ENCODE measurements around the gene LTA. TPM values are rescaled to one million over a fixed set of nuclear protein-coding genes. Genes with fewer than 3 reads are reported as not detected.
A peak's percentile ranks its signal among the peaks of the same experiment; 100 is the strongest.

LTA gene
- total and polyA plus RNA-seq, 2 donors (not counting 1 experiment from before 2014, with no cell fraction given), result 8.6 to 8.8 TPM

DNA sequence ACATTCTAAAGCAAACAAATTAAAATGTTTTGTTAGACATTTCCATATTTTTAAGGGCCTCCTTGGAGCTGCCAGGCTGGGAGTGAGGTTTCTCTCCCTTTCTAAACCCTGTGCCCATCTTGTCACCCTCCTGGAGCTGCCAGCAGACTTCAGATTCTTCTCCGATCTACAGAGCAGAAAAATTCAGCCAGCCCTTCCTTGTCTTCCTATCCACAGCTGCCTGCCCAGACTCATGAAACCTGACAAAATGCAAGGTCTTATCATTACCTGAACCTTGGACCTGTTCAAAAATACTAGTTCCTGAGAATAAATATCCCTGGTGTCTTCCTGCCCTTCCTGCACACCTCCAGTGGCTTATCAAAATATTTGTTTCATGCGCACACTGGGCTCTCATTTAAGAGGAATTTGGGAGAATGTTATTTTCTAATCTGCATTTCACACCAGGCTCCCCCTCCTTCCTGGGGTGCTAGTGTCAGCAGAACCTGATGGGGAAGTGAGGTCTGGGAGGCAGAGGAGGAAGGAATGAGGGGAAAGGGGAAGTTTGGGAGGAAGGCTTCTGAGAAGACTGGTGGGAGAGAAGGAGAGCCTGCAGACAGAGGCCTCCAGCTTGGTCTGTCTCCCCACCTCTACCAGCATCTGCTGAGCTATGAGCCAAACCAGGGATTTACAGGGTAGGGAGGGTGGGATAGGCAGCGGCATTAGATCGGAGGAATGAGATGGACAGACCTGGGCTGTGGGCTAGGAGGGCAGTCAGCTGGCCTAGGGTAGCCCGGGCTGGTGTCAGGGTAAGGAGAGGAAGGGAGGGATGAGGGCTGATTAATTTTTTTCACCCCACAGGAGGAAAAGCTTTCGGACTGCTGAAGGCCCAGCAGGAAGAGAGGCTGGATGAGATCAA, 42.8 kb downstream of the LTA start, which contains the start of gene AIF1:
TSS of gene AIF1 (plus strand) at position 551 of the 895 bp plus-strand sequence. CDS start at position 647, 96 bp downstream.
- Histone ChIP-seq H3K4me3 (ENCODE audit: control extremely low read depth in 1 of 5, extremely low read depth in 1 of 5, insufficient read depth in 1 of 5, low read depth in 2 of 5, low read length in 4 of 5) (peak within 1 kb of the TSS in 2 of 5 experiments; percentile 8 to 19), H3K4me1 (ENCODE audit: control insufficient read depth in 2 of 2, insufficient read depth in 2 of 2, low read length in 2 of 2) (peaks cover 27 to 34% of the 10 kb centered on the region in 2 donors), H3K9me3 (ENCODE audit: control extremely low read depth in 1 of 3, control insufficient read depth in 2 of 3, insufficient read depth in 1 of 3, low read length in 2 of 3) (peaks cover 0 to 6% (median 0%) of the 10 kb centered on the region in 3 donors), H3K36me3 (replicated peaks in 1 of 2; ENCODE audit: control extremely low read depth in 1 of 2, control insufficient read depth in 1 of 2, extremely low read depth in 1 of 2, insufficient read depth in 2 of 2, low read length in 1 of 2) (no peaks in the 10 kb centered on the region), H3K9ac (ENCODE audit: low read length) (no peak within 1 kb of the TSS), H3K4me2 (replicated peaks; ENCODE audit: low read depth, low read length, poor library complexity, severe bottlenecking) (peak within 1 kb of the TSS; percentile 61), H2AFZ (ENCODE audit: insufficient read depth, low read depth, low read length, poor library complexity, severe bottlenecking) (peak within 1 kb of the TSS; percentile 70), H3K27me3 (replicated peaks in 1 of 4; ENCODE audit: control extremely low read depth in 1 of 4, control insufficient read depth in 3 of 4, insufficient read depth in 4 of 4, low read length in 3 of 4) (no peaks in the 10 kb centered on the region), H3K27ac (ENCODE audit: low read length in 2 of 2) (peak within 1 kb of the TSS; percentile 26 to 68), H3K79me2 (ENCODE audit: control insufficient read depth, insufficient read depth, low read length) (no peaks in the 10 kb centered on the region), H4K20me1 (ENCODE audit: control insufficient read depth, insufficient read depth, low read length, poor library complexity, severe bottlenecking) (no peaks in the 10 kb centered on the region)
- ATAC-seq (ENCODE audit: low read depth) (peak; percentile 47), DNase-seq (peak; percentile 43)
- WGBS (ENCODE audit: insufficient coverage), result 24% methylated on average over 3 of the region's 6 CpGs
- H3K9me3 Mint-ChIP-seq (ENCODE audit: insufficient read depth), result no peaks in the 10 kb centered on the region
- H3K27ac Mint-ChIP-seq, result peak within 1 kb of the TSS; percentile 89
- peak within 1 kb of the TSS; percentile 70 for H3K4me3 Mint-ChIP-seq
- no peaks in the 10 kb centered on the region for H3K27me3 Mint-ChIP-seq
- TF ChIP-seq, protein P1, sequence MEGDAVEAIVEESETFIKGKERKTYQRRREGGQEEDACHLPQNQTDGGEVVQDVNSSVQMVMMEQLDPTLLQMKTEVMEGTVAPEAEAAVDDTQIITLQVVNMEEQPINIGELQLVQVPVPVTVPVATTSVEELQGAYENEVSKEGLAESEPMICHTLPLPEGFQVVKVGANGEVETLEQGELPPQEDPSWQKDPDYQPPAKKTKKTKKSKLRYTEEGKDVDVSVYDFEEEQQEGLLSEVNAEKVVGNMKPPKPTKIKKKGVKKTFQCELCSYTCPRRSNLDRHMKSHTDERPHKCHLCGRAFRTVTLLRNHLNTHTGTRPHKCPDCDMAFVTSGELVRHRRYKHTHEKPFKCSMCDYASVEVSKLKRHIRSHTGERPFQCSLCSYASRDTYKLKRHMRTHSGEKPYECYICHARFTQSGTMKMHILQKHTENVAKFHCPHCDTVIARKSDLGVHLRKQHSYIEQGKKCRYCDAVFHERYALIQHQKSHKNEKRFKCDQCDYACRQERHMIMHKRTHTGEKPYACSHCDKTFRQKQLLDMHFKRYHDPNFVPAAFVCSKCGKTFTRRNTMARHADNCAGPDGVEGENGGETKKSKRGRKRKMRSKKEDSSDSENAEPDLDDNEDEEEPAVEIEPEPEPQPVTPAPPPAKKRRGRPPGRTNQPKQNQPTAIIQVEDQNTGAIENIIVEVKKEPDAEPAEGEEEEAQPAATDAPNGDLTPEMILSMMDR (IDR thresholded peaks at IDR 0.05), result no peak
- TF ChIP-seq EZH2 (IDR thresholded peaks at IDR 0.05; ENCODE audit: borderline replicate concordance, insufficient read depth, low read depth, low read length, poor library complexity, severe bottlenecking), result no peak
- intact Hi-C loops (cut with micrococcal nuclease), result no loop called here
- ChIA-PET CTCF (interaction anchor here (0.6 to 5.6 kb wide), 7 partner anchors 17 to 131 kb away, joined by 3 to 44 read pairs (median 3); no protein-coding TSS in a partner anchor), POLR2A (interaction anchor here (0.5 to 0.6 kb wide), 2 partner anchors 23 to 49 kb away, joined by 6 to 7 read pairs; no protein-coding TSS in a partner anchor)
- H3K4me1 Mint-ChIP-seq, result peaks cover 37% of the 10 kb centered on the region

Measured in B cell (primary cell).